ENCODE measurements around the gene WDR49.

DNA sequence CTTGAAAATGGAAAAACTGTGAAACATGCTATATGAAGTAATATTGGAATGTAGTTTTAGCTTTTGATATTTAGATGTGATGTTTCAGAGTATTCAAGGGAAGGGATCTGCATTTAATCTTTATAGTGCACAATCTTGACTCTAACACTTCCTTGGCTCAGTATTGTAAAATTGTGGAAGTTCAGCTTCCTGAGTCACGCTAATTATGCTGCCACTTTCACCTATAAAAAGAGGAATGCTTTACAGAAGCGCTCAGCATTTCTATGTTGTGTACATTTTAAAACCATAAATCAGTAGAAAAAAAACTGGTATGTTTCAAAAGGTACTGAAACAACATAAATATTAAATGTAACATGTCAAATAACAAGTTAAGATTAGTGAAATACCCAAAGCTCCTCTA, 212.5 kb downstream of the WDR49 start:
- no peak for TF ChIP-seq POLR2AphosphoS5 (IDR thresholded peaks at IDR 0.05; ENCODE audit: low read length)
- TF ChIP-seq POLR2A (IDR thresholded peaks at IDR 0.05; ENCODE audit: low read depth, low read length) = no peak
- no peak for TF ChIP-seq CEBPB (IDR thresholded peaks at IDR 0.05; ENCODE audit: borderline replicate concordance in 1 of 2, low read depth in 2 of 2, low read length in 2 of 2)
- no peak for TF ChIP-seq RAD21 (IDR thresholded peaks at IDR 0.05; ENCODE audit: insufficient read depth, low read depth, low read length)
- no peak for TF ChIP-seq BCL3 (IDR thresholded peaks at IDR 0.05; ENCODE audit: borderline replicate concordance, insufficient read depth, low read depth, low read length, poor library complexity, severe bottlenecking)
- TF ChIP-seq, protein P1, sequence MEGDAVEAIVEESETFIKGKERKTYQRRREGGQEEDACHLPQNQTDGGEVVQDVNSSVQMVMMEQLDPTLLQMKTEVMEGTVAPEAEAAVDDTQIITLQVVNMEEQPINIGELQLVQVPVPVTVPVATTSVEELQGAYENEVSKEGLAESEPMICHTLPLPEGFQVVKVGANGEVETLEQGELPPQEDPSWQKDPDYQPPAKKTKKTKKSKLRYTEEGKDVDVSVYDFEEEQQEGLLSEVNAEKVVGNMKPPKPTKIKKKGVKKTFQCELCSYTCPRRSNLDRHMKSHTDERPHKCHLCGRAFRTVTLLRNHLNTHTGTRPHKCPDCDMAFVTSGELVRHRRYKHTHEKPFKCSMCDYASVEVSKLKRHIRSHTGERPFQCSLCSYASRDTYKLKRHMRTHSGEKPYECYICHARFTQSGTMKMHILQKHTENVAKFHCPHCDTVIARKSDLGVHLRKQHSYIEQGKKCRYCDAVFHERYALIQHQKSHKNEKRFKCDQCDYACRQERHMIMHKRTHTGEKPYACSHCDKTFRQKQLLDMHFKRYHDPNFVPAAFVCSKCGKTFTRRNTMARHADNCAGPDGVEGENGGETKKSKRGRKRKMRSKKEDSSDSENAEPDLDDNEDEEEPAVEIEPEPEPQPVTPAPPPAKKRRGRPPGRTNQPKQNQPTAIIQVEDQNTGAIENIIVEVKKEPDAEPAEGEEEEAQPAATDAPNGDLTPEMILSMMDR (IDR thresholded peaks at IDR 0.05 in 2 of 3, conservative IDR thresholded peaks at IDR 0.05 in 1 of 3; ENCODE audit: control insufficient read depth in 2 of 3, extremely low read depth in 1 of 3, insufficient read depth in 1 of 3, low read depth in 3 of 3, low read length in 3 of 3) = no peak
- no peak for TF ChIP-seq USF2 (IDR thresholded peaks at IDR 0.05; ENCODE audit: borderline replicate concordance, low read depth, low read length)
- no peak for TF ChIP-seq NFYB (IDR thresholded peaks at IDR 0.05; ENCODE audit: insufficient read depth, low read depth, low read length)
- TF ChIP-seq GABPA (IDR thresholded peaks at IDR 0.05; ENCODE audit: low read depth) = no peak
- no peak for TF ChIP-seq RBBP5 (conservative IDR thresholded peaks at IDR 0.05)
- TF ChIP-seq YBX1 (IDR thresholded peaks at IDR 0.05) = no peak
- TF ChIP-seq PML (IDR thresholded peaks at IDR 0.05; ENCODE audit: low read length) = no peak
